ENCODE data around the gene FUT2. TPM values are rescaled to one million over a fixed set of nuclear protein-coding genes. Genes with fewer than 3 reads are reported as not detected.
"Not testable (repeated sequence)": the region's sequence is repeated elsewhere in the genome, so short reads cannot be mapped to it uniquely, and the experiment has no call there.

The FUT2 gene
- total RNA-seq, 1 experiment from 2014 or later, result not detected

GRCh38 chr19:48674216-48674809 is 21.5 kb upstream of the FUT2 start:
- H3K4me3 ChIP-seq (ENCODE audit: low read length), result no peak overlapping the region
- no peak for DNase-seq
- no peak overlapping the region for H3K27ac ChIP-seq (ENCODE audit: low read length)
- H3K9me3 ChIP-seq (ENCODE audit: low read length), result no peaks in the 10 kb centered on the region; the same call in 1 of the 2 replicates
- H4K20me1 ChIP-seq (ENCODE audit: insufficient read depth, low read depth, low read length), result no peaks in the 10 kb centered on the region
- no peaks in the 10 kb centered on the region for H3K36me3 ChIP-seq (ENCODE audit: insufficient read depth, low read length)
- no peaks in the 10 kb centered on the region for H3K79me2 ChIP-seq (ENCODE audit: low read length)
- no peaks in the 10 kb centered on the region for H3K9me2 ChIP-seq (replicated peaks; ENCODE audit: insufficient read depth, low read length)
- no peak overlapping the region for H2AFZ ChIP-seq (ENCODE audit: low read length)
- H3K27me3 ChIP-seq (ENCODE audit: low read length), result no peaks in the 10 kb centered on the region
- H3K4me2 ChIP-seq (ENCODE audit: low read depth, low read length, poor library complexity, severe bottlenecking), result no peak overlapping the region
- H3K4me1 ChIP-seq (ENCODE audit: low read length), result no peaks in the 10 kb centered on the region
- no peak overlapping the region for H3K9ac ChIP-seq (ENCODE audit: low read length)

- Histone ChIP-seq H4K20me1 (ENCODE audit: insufficient read depth, low read depth, low read length) (no peaks in the 10 kb centered on the region), H3K9me3 (ENCODE audit: low read length) (no peaks in the 10 kb centered on the region), H3K9ac (ENCODE audit: low read length) (no peak overlapping the region), H3K4me2 (ENCODE audit: low read depth, low read length, poor library complexity, severe bottlenecking) (no peak overlapping the region), H3K27ac (ENCODE audit: low read length) (no peak overlapping the region), H3K27me3 (ENCODE audit: low read length) (no peaks in the 10 kb centered on the region), H3K36me3 (ENCODE audit: insufficient read depth, low read length) (no peaks in the 10 kb centered on the region), H3K4me1 (ENCODE audit: low read length) (no peaks in the 10 kb centered on the region), H3K4me3 (ENCODE audit: low read length) (no peak overlapping the region), H2AFZ (ENCODE audit: low read length) (no peak overlapping the region), H3K9me2 (replicated peaks; ENCODE audit: insufficient read depth, low read length) (no peaks in the 10 kb centered on the region), H3K79me2 (ENCODE audit: low read length) (no peaks in the 10 kb centered on the region)
- peak; percentile 92 for DNase-seq
These were observed 20.6 kb upstream of the FUT2 start for GRCh38 chr19:48674921-48675824.

DNA sequence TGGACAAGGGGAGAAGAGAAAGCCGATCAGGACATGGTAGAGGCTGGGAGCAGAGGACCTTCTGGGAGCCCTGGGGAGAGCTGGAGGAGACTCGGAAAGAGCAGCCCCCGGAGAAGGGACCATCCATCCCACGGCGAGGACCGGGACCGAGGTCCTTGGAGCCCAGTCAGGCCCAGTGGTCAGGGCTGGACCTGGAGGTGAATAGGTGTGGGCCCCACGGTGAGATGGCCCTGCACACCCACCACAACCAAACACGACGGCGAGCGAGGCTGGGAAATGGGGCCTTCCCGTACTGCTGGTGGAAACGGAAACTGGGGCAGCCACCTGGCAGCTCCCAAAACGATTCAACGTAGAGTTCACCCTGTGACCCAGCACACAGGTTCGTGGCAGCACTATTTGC is 19.3 kb upstream of the FUT2 start:
- Histone ChIP-seq H2AFZ (ENCODE audit: low read length) (no peak overlapping the region), H3K4me1 (ENCODE audit: low read length) (no peaks in the 10 kb centered on the region), H3K4me3 (ENCODE audit: low read length) (no peak overlapping the region), H3K9me3 (ENCODE audit: low read length) (no peaks in the 10 kb centered on the region), H3K4me2 (ENCODE audit: low read depth, low read length, poor library complexity, severe bottlenecking) (no peak overlapping the region), H3K27me3 (ENCODE audit: low read length) (no peaks in the 10 kb centered on the region), H3K79me2 (ENCODE audit: low read length) (no peaks in the 10 kb centered on the region), H3K9me2 (replicated peaks; ENCODE audit: insufficient read depth, low read length) (no peaks in the 10 kb centered on the region), H4K20me1 (ENCODE audit: insufficient read depth, low read depth, low read length) (no peaks in the 10 kb centered on the region), H3K27ac (ENCODE audit: low read length) (no peak overlapping the region), H3K9ac (ENCODE audit: low read length) (no peak overlapping the region), H3K36me3 (ENCODE audit: insufficient read depth, low read length) (no peaks in the 10 kb centered on the region)
- DNase-seq, result no peak

DNA sequence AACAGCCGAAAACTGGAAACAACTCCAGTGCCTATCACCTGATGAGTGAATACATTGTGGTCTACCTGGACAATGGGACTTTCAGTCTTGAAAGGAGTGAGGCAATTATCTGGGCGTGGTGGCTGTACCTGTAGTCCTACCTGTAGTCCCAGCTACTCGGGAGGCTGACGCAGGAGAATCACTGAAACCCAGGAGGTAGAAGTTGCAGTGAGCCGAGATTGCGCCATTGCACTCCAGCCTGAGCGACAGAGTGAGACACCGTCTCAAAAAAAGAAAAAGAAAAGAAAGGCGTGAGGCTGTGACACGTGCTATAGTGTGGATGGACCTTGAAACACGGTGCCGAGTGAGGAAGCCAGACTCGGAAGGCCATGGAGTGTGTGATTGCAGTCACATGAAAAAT is 18.9 kb upstream of the FUT2 start:
- Histone ChIP-seq H3K4me2 (ENCODE audit: low read depth, low read length, poor library complexity, severe bottlenecking) (no peak overlapping the region), H3K79me2 (ENCODE audit: low read length) (no peaks in the 10 kb centered on the region), H4K20me1 (ENCODE audit: insufficient read depth, low read depth, low read length) (no peaks in the 10 kb centered on the region), H3K9ac (ENCODE audit: low read length) (no peak overlapping the region), H3K27ac (ENCODE audit: low read length) (no peak overlapping the region), H3K9me2 (replicated peaks; ENCODE audit: insufficient read depth, low read length) (no peaks in the 10 kb centered on the region), H3K27me3 (ENCODE audit: low read length) (no peaks in the 10 kb centered on the region), H2AFZ (ENCODE audit: low read length) (no peak overlapping the region), H3K36me3 (ENCODE audit: insufficient read depth, low read length) (no peaks in the 10 kb centered on the region), H3K4me1 (ENCODE audit: low read length) (no peaks in the 10 kb centered on the region), H3K9me3 (ENCODE audit: low read length) (no peaks in the 10 kb centered on the region), H3K4me3 (ENCODE audit: low read length) (no peak overlapping the region)
- DNase-seq, result no peak

- H3K27ac ChIP-seq (ENCODE audit: low read length), result no peak overlapping the region
- H3K4me1 ChIP-seq (ENCODE audit: low read length), result no peaks in the 10 kb centered on the region
- no peaks in the 10 kb centered on the region for H3K36me3 ChIP-seq (ENCODE audit: insufficient read depth, low read length)
- DNase-seq, result no peak
- no peaks in the 10 kb centered on the region for H3K9me3 ChIP-seq (ENCODE audit: low read length)
- no peak overlapping the region for H2AFZ ChIP-seq (ENCODE audit: low read length)
- H3K4me2 ChIP-seq (ENCODE audit: low read depth, low read length, poor library complexity, severe bottlenecking), result no peak overlapping the region
- no peaks in the 10 kb centered on the region for H4K20me1 ChIP-seq (ENCODE audit: insufficient read depth, low read depth, low read length)
- no peaks in the 10 kb centered on the region for H3K27me3 ChIP-seq (ENCODE audit: low read length)
- no peaks in the 10 kb centered on the region for H3K79me2 ChIP-seq (ENCODE audit: low read length)
- H3K4me3 ChIP-seq (ENCODE audit: low read length), result no peak overlapping the region
- H3K9ac ChIP-seq (ENCODE audit: low read length), result no peak overlapping the region
- H3K9me2 ChIP-seq (replicated peaks; ENCODE audit: insufficient read depth, low read length), result no peaks in the 10 kb centered on the region
These were observed 17.6 kb upstream of the FUT2 start for GRCh38 chr19:48678201-48678600.

- not testable (repeated sequence) for H3K79me2 ChIP-seq (ENCODE audit: low read length); H4K20me1 ChIP-seq (ENCODE audit: insufficient read depth, low read depth, low read length); H3K27me3 ChIP-seq (ENCODE audit: low read length); H3K27ac ChIP-seq (ENCODE audit: low read length); H3K36me3 ChIP-seq (ENCODE audit: insufficient read depth, low read length); H3K4me2 ChIP-seq (ENCODE audit: low read depth, low read length, poor library complexity, severe bottlenecking); H3K9me3 ChIP-seq (ENCODE audit: low read length); H2AFZ ChIP-seq (ENCODE audit: low read length); H3K4me3 ChIP-seq (ENCODE audit: low read length); H3K9me2 ChIP-seq (replicated peaks; ENCODE audit: insufficient read depth, low read length); H3K9ac ChIP-seq (ENCODE audit: low read length); H3K4me1 ChIP-seq (ENCODE audit: low read length)
- DNase-seq, result peak; percentile 22
These were observed 15.8 kb upstream of the FUT2 start for GRCh38 chr19:48680006-48680405.

- H3K9me3 ChIP-seq (ENCODE audit: low read length), result no peaks in the 10 kb centered on the region
- H3K4me3 ChIP-seq (ENCODE audit: low read length), result no peak overlapping the region
- no peaks in the 10 kb centered on the region for H4K20me1 ChIP-seq (ENCODE audit: insufficient read depth, low read depth, low read length)
- H3K9me2 ChIP-seq (replicated peaks; ENCODE audit: insufficient read depth, low read length), result no peaks in the 10 kb centered on the region
- H3K36me3 ChIP-seq (ENCODE audit: insufficient read depth, low read length), result no peaks in the 10 kb centered on the region
- no peaks in the 10 kb centered on the region for H3K4me1 ChIP-seq (ENCODE audit: low read length)
- H2AFZ ChIP-seq (ENCODE audit: low read length), result no peak overlapping the region
- no peak overlapping the region for H3K9ac ChIP-seq (ENCODE audit: low read length)
- H3K27ac ChIP-seq (ENCODE audit: low read length), result no peak overlapping the region
- no peak for DNase-seq
- no peak overlapping the region for H3K4me2 ChIP-seq (ENCODE audit: low read depth, low read length, poor library complexity, severe bottlenecking)
- H3K79me2 ChIP-seq (ENCODE audit: low read length), result no peaks in the 10 kb centered on the region
- H3K27me3 ChIP-seq (ENCODE audit: low read length), result no peaks in the 10 kb centered on the region
These were observed 15.2 kb upstream of the FUT2 start for GRCh38 chr19:48680436-48681126.

GRCh38 chr19:48681127-48681470 is 14.7 kb upstream of the FUT2 start:
- Histone ChIP-seq H3K27ac (ENCODE audit: low read length) (no peak overlapping the region), H3K4me3 (ENCODE audit: low read length) (no peak overlapping the region), H3K9me3 (ENCODE audit: low read length) (no peaks in the 10 kb centered on the region), H3K9me2 (replicated peaks; ENCODE audit: insufficient read depth, low read length) (no peaks in the 10 kb centered on the region), H3K9ac (ENCODE audit: low read length) (no peak overlapping the region), H2AFZ (ENCODE audit: low read length) (no peak overlapping the region), H3K4me1 (ENCODE audit: low read length) (no peaks in the 10 kb centered on the region), H3K79me2 (ENCODE audit: low read length) (no peaks in the 10 kb centered on the region), H3K4me2 (ENCODE audit: low read depth, low read length, poor library complexity, severe bottlenecking) (no peak overlapping the region), H4K20me1 (ENCODE audit: insufficient read depth, low read depth, low read length) (no peaks in the 10 kb centered on the region), H3K27me3 (ENCODE audit: low read length) (no peaks in the 10 kb centered on the region), H3K36me3 (ENCODE audit: insufficient read depth, low read length) (no peaks in the 10 kb centered on the region)
- DNase-seq, result no peak

All from Karpas-422 (cell line).